Activated naive CD4-positive, alpha-beta T cell treated with anti-CD3 and anti-CD28 coated beads, Interleukin-2, amount 50 U/mL, for 72 hours (primary cell): Measurements from ENCODE around the gene MAPRE3. TPM values are rescaled to one million over a fixed set of nuclear protein-coding genes. Genes with fewer than 3 reads are reported as not detected.

Experiments
- ATAC-seq, 2 donors: fragments of 150-1000 bp; cut with Tn5 transposase; 2 replicates each; pipeline ENCODE4 v1.10.0; 2021; ENCODE audit warnings: mild to moderate bottlenecking in 2 of 2, moderate library complexity in 2 of 2
- DNase-seq, 2 donors: peaks; one replicate each; pipeline ENCODE4 v3.0.0; 2021 to 2022; ENCODE audit warnings: low spot score in 2 of 2
- H3K27ac Mint-ChIP-seq, 2 donors: one replicate each; pipeline ENCODE4 v1.8.0; 2022; ENCODE audit warnings: mild to moderate bottlenecking in 2 of 2, mixed read lengths in 2 of 2
- H3K36me3 Mint-ChIP-seq, 2 donors: one replicate each; pipeline ENCODE4 v1.8.0; 2022; ENCODE audit warnings: mixed read lengths in 2 of 2
- H3K9me3 Mint-ChIP-seq, 2 donors: one replicate each; pipeline ENCODE4 v1.8.0; 2022; ENCODE audit warnings: mixed read lengths in 2 of 2
- total RNA-seq, 2 donors: library from RNA; stranded (reverse); gene quantifications; one replicate each; pipeline ENCODE4 v1.2.3, GENCODE V29; 2022

Gene MAPRE3
- total RNA-seq, 2 donors from 2014 or later, result 4.0 to 4.2 TPM

- no peak for DNase-seq
- H3K9me3 Mint-ChIP-seq, result no peaks in the 10 kb centered on the region
- peaks cover 5 to 10% of the 10 kb centered on the region in 2 donors for H3K36me3 Mint-ChIP-seq
- peak overlapping the region in 1 of 2 donors; percentile 53 for H3K27ac Mint-ChIP-seq
- no peak for ATAC-seq
Observed at GRCh38 chr2:27039871-27040270, 69.4 kb downstream of the MAPRE3 start.

- Mint-ChIP-seq H3K27ac (peak overlapping the region in 1 of 2 donors; percentile 53), H3K9me3 (no peaks in the 10 kb centered on the region), H3K36me3 (peaks cover 5 to 6% of the 10 kb centered on the region in 2 donors)
- ATAC-seq, result no peak
- no peak for DNase-seq
Observed at GRCh38 chr2:27040282-27040681, 69.8 kb downstream of the MAPRE3 start.

DNA sequence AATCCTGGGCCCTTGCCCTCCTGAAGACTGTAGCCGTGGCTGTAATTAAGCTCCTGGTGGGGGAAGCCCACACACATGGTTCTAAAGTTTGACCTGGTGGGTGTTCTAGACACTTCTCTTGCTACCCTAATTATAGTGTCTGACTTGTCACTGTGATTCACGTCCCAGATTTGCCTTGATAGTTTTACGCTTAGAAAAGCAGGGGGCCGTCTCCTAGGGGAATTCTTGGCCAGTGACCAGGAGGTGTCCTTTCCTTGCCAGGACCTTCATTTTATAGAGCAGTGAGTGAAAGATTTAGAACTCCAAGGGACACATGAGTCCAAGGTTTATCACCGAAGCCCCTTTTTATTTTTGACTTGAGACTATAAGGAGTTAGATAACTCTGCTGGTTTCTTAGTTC, 71.3 kb downstream of the MAPRE3 start:
- Mint-ChIP-seq H3K9me3 (no peaks in the 10 kb centered on the region), H3K36me3 (peaks cover 4 to 5% of the 10 kb centered on the region in 2 donors), H3K27ac (no peak overlapping the region)
- DNase-seq (no peak), ATAC-seq (no peak)

DNA sequence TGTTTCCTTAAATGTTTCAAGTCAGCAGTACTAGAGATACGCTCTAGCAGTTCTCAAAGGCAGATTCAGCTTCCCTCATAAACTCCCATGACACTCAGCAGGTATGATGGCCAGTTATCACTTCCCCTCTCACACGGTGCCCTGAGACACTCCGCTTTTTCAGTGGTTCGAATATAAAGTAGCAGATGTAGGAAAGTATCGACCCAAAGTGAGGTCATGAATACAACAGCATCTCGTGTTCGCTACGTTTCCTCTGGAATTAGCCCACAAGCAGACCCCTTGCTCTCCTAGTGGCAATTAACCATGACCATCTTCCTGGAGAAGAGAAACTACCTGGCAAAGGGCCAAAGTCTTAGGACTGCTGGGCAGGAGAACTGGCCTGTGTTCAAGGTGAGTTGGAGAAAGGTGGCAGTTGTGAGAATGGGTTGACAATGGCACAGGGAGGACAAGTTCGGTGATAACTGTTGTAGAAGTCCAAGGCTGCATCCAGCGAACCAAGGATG, 71.8 kb downstream of the MAPRE3 start:
- DNase-seq (no peak), ATAC-seq (no peak)
- Mint-ChIP-seq H3K27ac (peak overlapping the region in 1 of 2 donors; percentile 18), H3K36me3 (peaks cover 4 to 5% of the 10 kb centered on the region in 2 donors), H3K9me3 (no peaks in the 10 kb centered on the region)

DNA sequence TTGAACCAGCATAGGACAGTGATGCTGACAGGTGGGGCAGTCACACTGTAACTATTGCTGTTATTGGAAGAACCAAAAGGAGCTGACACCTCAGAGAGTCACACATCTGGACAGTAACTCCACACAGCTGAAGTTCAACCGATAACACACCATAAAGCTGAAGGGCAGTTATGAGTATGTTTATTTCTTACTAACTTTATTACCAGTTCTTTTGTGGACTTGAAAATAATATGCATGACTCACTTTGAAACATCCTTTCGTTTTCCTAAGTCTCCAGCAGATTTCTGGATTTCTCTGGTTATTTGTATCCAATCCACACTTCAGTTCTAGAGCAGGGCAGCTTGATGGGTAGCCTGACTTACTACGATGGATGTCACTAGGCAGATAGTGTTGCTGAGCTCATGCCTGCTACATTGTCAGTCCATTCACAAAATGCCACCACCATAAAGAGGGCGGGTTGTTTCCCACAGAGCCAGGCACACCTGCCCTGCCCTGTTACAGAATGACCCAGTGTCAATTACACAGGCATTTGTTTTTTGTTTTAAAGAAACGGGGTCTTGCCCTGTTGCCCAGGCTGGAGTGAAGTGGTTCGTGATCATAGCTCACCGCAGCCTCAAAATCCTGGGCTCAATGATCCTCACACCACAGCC, 72.7 kb downstream of the MAPRE3 start:
- DNase-seq (no peak), ATAC-seq (peak in 1 of 2 donors; percentile 18)
- no peaks in the 10 kb centered on the region for H3K9me3 Mint-ChIP-seq
- peaks cover 4 to 5% of the 10 kb centered on the region in 2 donors for H3K36me3 Mint-ChIP-seq
- no peak overlapping the region for H3K27ac Mint-ChIP-seq

GRCh38 chr2:27049422-27050280, 79.2 kb downstream of the MAPRE3 start:
- Mint-ChIP-seq H3K9me3 (no peaks in the 10 kb centered on the region), H3K27ac (peak overlapping the region; percentile 100), H3K36me3 (peaks cover 9 to 10% of the 10 kb centered on the region in 2 donors)
- ATAC-seq (peak; percentile 19 to 53), DNase-seq (peak; percentile 64 to 84)

GRCh38 chr2:27050281-27050995, 80.0 kb downstream of the MAPRE3 start:
- Mint-ChIP-seq H3K27ac (peak overlapping the region; percentile 100), H3K36me3 (peaks cover 10 to 15% of the 10 kb centered on the region in 2 donors), H3K9me3 (no peaks in the 10 kb centered on the region)
- ATAC-seq (peak; percentile 70 to 74), DNase-seq (peak; percentile 93)

GRCh38 chr2:27050996-27051901, 80.8 kb downstream of the MAPRE3 start, which contains the start of gene AGBL5:
Gene AGBL5 (plus strand): TSS chr2:27051668. CDS start chr2:27052959, 1,291 bp downstream.
- ATAC-seq, result peak; percentile 82 to 83
- Mint-ChIP-seq H3K9me3 (no peaks in the 10 kb centered on the region), H3K27ac (peak within 1 kb of the TSS; percentile 100), H3K36me3 (peaks cover 10 to 21% of the 10 kb centered on the region in 2 donors)
- peak; percentile 94 to 95 for DNase-seq

- Mint-ChIP-seq H3K36me3 (peaks cover 10 to 21% of the 10 kb centered on the region in 2 donors), H3K9me3 (no peaks in the 10 kb centered on the region), H3K27ac (peak overlapping the region; percentile 86 to 100)
- ATAC-seq (no peak), DNase-seq (peak in 1 of 2 donors; percentile 18)
Observed at GRCh38 chr2:27051902-27052645, 81.6 kb downstream of the MAPRE3 start.

DNA sequence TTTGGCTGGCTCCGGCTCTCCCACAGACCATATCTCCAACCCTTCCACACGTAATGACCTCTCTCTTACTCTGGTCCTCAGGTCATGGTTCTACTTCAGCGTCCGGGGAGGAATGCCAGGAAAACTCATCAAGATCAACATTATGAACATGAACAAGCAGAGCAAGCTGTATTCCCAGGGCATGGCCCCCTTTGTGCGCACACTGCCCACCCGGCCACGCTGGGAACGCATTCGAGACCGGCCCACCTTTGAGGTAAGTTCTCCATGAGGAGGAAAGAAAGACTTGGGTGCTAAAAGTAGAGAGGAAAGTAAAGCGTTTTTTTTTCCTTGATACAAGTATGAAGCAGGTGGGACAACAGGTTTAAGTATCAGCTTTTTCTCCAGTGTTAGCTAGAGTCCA, 82.9 kb downstream of the MAPRE3 start:
- no peak for DNase-seq
- Mint-ChIP-seq H3K36me3 (peaks cover 10 to 21% of the 10 kb centered on the region in 2 donors), H3K27ac (peak overlapping the region; percentile 22 to 66), H3K9me3 (no peaks in the 10 kb centered on the region)
- ATAC-seq, result no peak

- no peak for ATAC-seq
- Mint-ChIP-seq H3K9me3 (no peaks in the 10 kb centered on the region), H3K27ac (peak overlapping the region; percentile 3 to 53), H3K36me3 (peaks cover 10 to 21% of the 10 kb centered on the region in 2 donors)
- DNase-seq, result no peak
Observed at GRCh38 chr2:27053776-27054175, 83.3 kb downstream of the MAPRE3 start.

DNA sequence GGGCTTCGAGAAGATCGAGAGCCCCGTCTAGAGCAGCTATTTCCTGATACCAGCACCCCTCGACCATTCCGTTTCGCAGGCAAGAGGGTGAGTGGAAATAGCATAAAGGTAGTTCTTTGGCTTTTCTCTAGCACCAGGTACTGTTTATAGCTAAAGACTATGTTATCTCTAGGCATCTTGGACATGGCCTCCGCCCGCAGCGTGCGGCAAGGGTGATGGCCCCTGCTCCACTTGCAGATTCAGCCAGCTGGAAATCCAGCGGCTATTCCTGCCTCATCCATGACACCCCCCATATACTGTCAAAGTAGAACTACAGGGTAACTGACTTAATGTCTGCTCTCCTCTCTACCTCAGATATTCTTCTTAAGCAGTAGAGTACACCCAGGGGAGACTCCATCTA, 84.3 kb downstream of the MAPRE3 start:
- Mint-ChIP-seq H3K36me3 (peaks cover 10 to 21% of the 10 kb centered on the region in 2 donors), H3K27ac (peak overlapping the region in 1 of 2 donors; percentile 87), H3K9me3 (no peaks in the 10 kb centered on the region)
- DNase-seq (no peak), ATAC-seq (no peak)

DNA sequence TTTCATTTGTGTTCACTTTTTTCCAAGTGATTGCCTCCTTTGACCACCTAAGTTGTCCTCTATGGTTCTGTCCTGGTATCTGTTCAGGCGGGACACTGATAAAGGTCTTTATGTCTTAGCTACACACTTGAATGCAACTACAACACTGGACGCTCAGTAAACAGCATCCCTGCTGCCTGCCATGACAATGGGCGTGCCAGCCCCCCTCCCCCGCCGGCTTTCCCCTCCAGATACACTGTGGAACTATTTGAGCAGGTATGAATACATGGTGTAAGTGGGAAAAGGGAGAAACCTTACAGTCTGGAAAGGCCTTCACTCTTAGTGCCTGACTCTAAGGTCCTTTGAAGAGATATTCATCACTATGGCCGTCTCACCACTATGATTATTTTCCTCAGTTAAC, 86.7 kb downstream of the MAPRE3 start:
- peak overlapping the region in 1 of 2 donors; percentile 14 for H3K27ac Mint-ChIP-seq
- no peak for DNase-seq
- no peak for ATAC-seq
- peaks cover 0 to 12% of the 10 kb centered on the region in 2 donors for H3K36me3 Mint-ChIP-seq
- no peaks in the 10 kb centered on the region for H3K9me3 Mint-ChIP-seq

GRCh38 chr2:27058210-27058609, 87.8 kb downstream of the MAPRE3 start:
- no peak for ATAC-seq
- peaks cover 0 to 21% of the 10 kb centered on the region in 2 donors for H3K36me3 Mint-ChIP-seq
- no peaks in the 10 kb centered on the region for H3K9me3 Mint-ChIP-seq
- no peak for DNase-seq
- no peak overlapping the region for H3K27ac Mint-ChIP-seq
